PC-3 (cell line): ENCODE data around the gene ARSK.

Experiments used
- CTCF ChIP-seq: fragments of 300-600 bp; sonication (generic); conservative IDR thresholded peaks from 2 replicates; pipeline ENCODE4 v1.5.1; 2017; ENCODE audit warnings: antibody characterized with exemption, low read depth, mild to moderate bottlenecking, low read length
- EZH2 ChIP-seq: fragments of 300-600 bp; sonication (generic); IDR thresholded peaks from one replicate; pipeline ENCODE4 v1.6.1; 2017; ENCODE audit warnings: antibody characterized with exemption, mild to moderate bottlenecking, low read length; ENCODE audit not compliant: unreplicated experiment

GRCh38 chr5:95543017-95543705, 11.7 kb upstream of the ARSK start:
- TF ChIP-seq CTCF (no peak), EZH2 (no peak)
